ENCODE results near the gene PIEZO2. TPM values are rescaled to one million over a fixed set of nuclear protein-coding genes. Genes with fewer than 3 reads are reported as not detected.

Gene PIEZO2
- total RNA-seq, 2 experiments from 2014 or later: not detected

- Mint-ChIP-seq H3K27ac (no peak overlapping the region), H3K27me3 (no peaks in the 10 kb centered on the region), H3K36me3 (ENCODE audit: low read depth) (no peaks in the 10 kb centered on the region), H3K4me3 (no peak overlapping the region), H3K4me1 (no peaks in the 10 kb centered on the region), H3K9me3 (no peaks in the 10 kb centered on the region)
- ChIA-PET CTCF (no interaction called here), POLR2A (no interaction called here)
- DNase-seq: no peak
Observed at GRCh38 chr18:11115276-11115675, 34.1 kb downstream of the PIEZO2 start.

- no peaks in the 10 kb centered on the region for H3K9me3 Mint-ChIP-seq
- H3K4me1 Mint-ChIP-seq: no peaks in the 10 kb centered on the region
- H3K36me3 Mint-ChIP-seq (ENCODE audit: low read depth): no peaks in the 10 kb centered on the region
- no peaks in the 10 kb centered on the region for H3K27me3 Mint-ChIP-seq
- POLR2A ChIA-PET: no interaction called here
- H3K4me3 Mint-ChIP-seq: no peak overlapping the region
- CTCF ChIA-PET: interaction anchor here (0.9 kb wide), 1 partner anchor 21 kb away, joined by 3 read pairs; no protein-coding TSS in a partner anchor
- no peak overlapping the region for H3K27ac Mint-ChIP-seq
- DNase-seq: no peak
Observed at GRCh38 chr18:11114653-11115052, 34.7 kb downstream of the PIEZO2 start.

GRCh38 chr18:11113937-11114336, 35.4 kb downstream of the PIEZO2 start:
- no peaks in the 10 kb centered on the region for H3K9me3 Mint-ChIP-seq
- ChIA-PET POLR2A (no interaction called here), CTCF (interaction anchor here (0.9 kb wide), 1 partner anchor 21 kb away, joined by 3 read pairs; no protein-coding TSS in a partner anchor)
- H3K4me3 Mint-ChIP-seq: no peak overlapping the region
- H3K27me3 Mint-ChIP-seq: no peaks in the 10 kb centered on the region
- no peaks in the 10 kb centered on the region for H3K36me3 Mint-ChIP-seq (ENCODE audit: low read depth)
- no peak for DNase-seq
- H3K4me1 Mint-ChIP-seq: no peaks in the 10 kb centered on the region
- H3K27ac Mint-ChIP-seq: no peak overlapping the region

GRCh38 chr18:11113046-11113548, 36.3 kb downstream of the PIEZO2 start:
- DNase-seq: no peak
- no peak overlapping the region for H3K27ac Mint-ChIP-seq
- no peak overlapping the region for H3K4me3 Mint-ChIP-seq
- no peaks in the 10 kb centered on the region for H3K9me3 Mint-ChIP-seq
- ChIA-PET POLR2A (no interaction called here), CTCF (no interaction called here)
- H3K27me3 Mint-ChIP-seq: no peaks in the 10 kb centered on the region
- H3K36me3 Mint-ChIP-seq (ENCODE audit: low read depth): no peaks in the 10 kb centered on the region
- no peaks in the 10 kb centered on the region for H3K4me1 Mint-ChIP-seq

- POLR2A ChIA-PET: no interaction called here
- Mint-ChIP-seq H3K9me3 (no peaks in the 10 kb centered on the region), H3K27ac (no peak overlapping the region), H3K4me1 (no peaks in the 10 kb centered on the region), H3K36me3 (ENCODE audit: low read depth) (no peaks in the 10 kb centered on the region), H3K27me3 (no peaks in the 10 kb centered on the region), H3K4me3 (no peak overlapping the region)
- CTCF ChIA-PET: no interaction called here
- DNase-seq: no peak
Observed at GRCh38 chr18:11112286-11112685, 37.1 kb downstream of the PIEZO2 start.

DNA sequence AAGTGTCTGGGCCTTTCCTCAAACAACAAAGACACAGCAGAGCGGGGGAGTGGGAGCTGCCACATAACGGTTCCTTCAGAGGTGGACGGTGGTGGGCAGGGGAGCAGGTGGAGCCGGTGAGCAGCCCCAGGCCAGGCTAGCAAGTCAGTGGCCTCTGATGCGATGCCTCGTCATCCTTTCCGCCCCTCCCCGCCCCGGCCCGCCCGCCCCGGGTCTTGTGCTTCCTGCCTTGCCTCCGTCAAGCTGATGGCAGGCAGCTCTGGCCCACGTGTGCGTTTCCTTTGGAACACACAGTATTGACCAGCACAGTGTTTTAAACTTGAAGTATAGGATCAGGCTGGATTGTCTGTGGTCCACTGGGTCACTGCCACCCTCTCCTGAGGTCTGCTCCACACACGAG, 38.9 kb downstream of the PIEZO2 start:
- no peaks in the 10 kb centered on the region for H3K9me3 Mint-ChIP-seq
- CTCF ChIA-PET: no interaction called here
- H3K36me3 Mint-ChIP-seq (ENCODE audit: low read depth): no peaks in the 10 kb centered on the region
- POLR2A ChIA-PET: no interaction called here
- H3K27ac Mint-ChIP-seq: no peak overlapping the region
- DNase-seq: no peak
- H3K27me3 Mint-ChIP-seq: no peaks in the 10 kb centered on the region
- H3K4me1 Mint-ChIP-seq: no peaks in the 10 kb centered on the region
- no peak overlapping the region for H3K4me3 Mint-ChIP-seq

DNA sequence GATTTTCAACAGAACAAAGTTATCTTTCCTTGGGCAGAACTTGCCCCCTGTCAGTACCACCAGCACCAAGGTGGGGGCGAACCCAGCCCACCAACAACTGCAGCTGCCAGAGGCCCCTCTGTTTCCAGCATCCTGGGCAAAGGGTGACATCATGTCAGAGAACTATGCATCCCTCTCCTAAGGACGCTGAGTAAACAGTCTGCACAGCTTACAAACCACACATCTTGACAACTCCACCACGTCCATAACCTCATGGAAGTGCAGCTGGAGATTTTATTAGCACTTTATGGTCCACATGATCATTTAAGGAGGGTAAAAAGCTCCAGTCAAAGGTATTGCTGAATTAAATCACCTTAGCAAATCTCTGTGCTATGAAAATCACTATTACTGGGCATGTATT, 40.4 kb downstream of the PIEZO2 start:
- Mint-ChIP-seq H3K27ac (no peak overlapping the region), H3K27me3 (no peaks in the 10 kb centered on the region), H3K4me1 (no peaks in the 10 kb centered on the region), H3K4me3 (no peak overlapping the region), H3K9me3 (no peaks in the 10 kb centered on the region), H3K36me3 (ENCODE audit: low read depth) (no peaks in the 10 kb centered on the region)
- CTCF ChIA-PET: no interaction called here
- POLR2A ChIA-PET: no interaction called here
- DNase-seq: no peak

DNA sequence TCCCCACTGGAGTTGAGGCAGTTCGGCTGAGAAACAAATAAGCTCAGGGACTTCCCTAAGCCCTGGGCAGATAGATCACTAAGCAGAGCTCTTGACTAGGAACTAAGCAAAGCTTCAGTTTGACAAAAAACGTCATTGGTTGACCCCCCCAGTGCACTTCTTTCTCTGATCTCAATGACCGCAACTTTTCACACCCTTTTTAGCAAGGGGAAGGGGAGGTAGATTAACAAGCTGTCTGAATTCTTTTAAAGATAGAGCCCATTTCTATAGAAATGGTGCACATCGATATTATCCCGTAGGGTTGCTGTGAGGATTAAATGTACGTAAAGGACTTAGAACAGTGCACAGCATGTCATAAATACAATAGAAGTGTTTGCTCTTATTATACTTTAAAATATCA, 42.5 kb downstream of the PIEZO2 start:
- H3K27ac Mint-ChIP-seq: no peak overlapping the region
- POLR2A ChIA-PET: no interaction called here
- no peaks in the 10 kb centered on the region for H3K36me3 Mint-ChIP-seq (ENCODE audit: low read depth)
- H3K4me3 Mint-ChIP-seq: no peak overlapping the region
- DNase-seq: no peak
- no peaks in the 10 kb centered on the region for H3K9me3 Mint-ChIP-seq
- H3K4me1 Mint-ChIP-seq: no peaks in the 10 kb centered on the region
- CTCF ChIA-PET: no interaction called here
- no peaks in the 10 kb centered on the region for H3K27me3 Mint-ChIP-seq

DNA sequence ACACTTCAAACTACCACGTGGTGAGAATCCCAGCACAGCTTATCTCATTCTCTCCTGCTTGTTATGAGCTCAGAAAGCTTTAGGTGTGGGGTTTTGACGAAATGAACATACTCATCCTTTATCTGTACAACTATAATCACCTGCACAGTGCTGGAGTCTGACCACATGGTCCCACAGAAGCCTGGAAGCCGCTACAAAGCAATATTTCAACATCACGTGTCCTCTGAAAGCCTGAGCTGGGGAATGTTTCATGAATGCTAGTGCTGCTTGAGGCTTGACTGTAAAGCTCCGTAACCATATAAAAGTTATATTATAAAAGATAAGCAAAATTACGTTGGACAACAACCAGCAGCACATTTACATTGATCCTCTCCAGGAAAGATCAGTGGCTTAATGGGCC, 43.9 kb downstream of the PIEZO2 start:
- H3K4me1 Mint-ChIP-seq: no peaks in the 10 kb centered on the region
- CTCF ChIA-PET: interaction anchor here (1.2 kb wide), 1 partner anchor 16 kb away, joined by 3 read pairs; no protein-coding TSS in a partner anchor

DNA sequence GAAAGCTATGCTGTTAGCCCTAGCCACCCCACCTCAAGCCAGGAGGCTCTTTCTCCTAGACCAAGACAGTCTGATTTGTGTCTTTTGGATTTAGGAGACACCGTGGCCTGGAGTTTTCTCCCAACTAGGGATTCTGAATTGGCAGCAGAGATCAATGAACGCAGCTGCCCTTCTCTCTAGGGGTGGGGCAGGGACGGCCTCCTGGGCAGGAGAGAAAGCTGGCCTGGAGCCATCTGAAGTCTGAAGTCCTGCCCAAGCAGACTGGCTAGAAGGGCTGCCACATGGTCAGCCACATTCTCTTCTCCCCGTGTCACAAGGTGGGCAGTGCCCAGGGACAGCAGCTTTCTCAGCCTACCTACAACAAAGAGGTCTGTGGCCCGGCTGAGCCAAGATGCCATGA, 45.1 kb downstream of the PIEZO2 start:
- DNase-seq: no peak

More for the DNA sequence above, 43.9 kb downstream of the PIEZO2 start:
- no peaks in the 10 kb centered on the region for H3K9me3 Mint-ChIP-seq
- H3K36me3 Mint-ChIP-seq (ENCODE audit: low read depth): no peaks in the 10 kb centered on the region
- H3K4me3 Mint-ChIP-seq: no peak overlapping the region
- no peak overlapping the region for H3K27ac Mint-ChIP-seq
- no peak for DNase-seq
- H3K27me3 Mint-ChIP-seq: no peaks in the 10 kb centered on the region
- POLR2A ChIA-PET: no interaction called here

DNA sequence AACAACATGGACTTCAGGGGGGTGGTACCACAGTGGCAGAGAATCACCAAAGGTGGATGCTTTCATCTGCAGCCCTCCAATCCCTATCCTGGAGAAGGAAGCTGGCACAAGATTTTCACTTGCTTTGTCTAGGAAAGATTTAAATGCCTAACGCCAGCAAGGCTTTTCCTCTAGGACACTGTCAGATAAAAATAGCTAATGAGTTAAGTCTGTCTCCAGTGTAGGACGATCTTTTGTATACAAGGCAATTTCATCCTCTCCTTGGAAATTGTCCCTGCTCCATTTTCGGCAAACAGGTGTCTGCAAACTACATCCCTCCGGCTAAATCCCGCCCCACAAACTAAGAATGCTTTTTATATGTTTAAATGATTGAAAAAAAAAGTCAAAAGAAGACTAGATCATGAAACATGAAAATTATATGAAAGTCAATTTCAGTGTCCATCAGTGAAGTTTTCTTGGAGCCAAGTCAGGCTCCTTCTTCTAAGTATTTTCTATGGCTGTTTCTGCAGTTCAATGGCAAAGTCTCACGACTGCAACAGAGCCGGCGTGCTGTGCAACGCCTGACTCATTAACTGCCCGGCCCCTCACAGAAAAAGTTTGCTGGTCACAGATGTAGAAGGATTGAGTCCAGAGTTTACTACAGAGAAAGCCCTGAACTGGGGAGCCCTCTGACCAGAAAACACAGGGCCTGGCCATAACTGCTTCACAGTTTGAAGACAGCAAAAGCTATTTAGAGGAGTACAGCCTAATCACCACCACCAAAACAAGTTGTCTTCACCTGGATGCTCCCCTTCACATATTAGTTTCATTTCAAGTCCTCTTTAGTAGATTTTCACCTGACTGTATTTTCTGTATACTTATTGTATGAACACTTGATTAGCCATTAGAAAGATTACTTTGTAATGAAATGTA, 52.3 kb downstream of the PIEZO2 start:
- Mint-ChIP-seq H3K4me1 (no peaks in the 10 kb centered on the region), H3K36me3 (ENCODE audit: low read depth) (no peaks in the 10 kb centered on the region), H3K4me3 (no peak overlapping the region), H3K9me3 (no peaks in the 10 kb centered on the region), H3K27ac (no peak overlapping the region), H3K27me3 (no peaks in the 10 kb centered on the region)
- CTCF ChIA-PET: interaction anchor here (0.5 kb wide), 1 partner anchor 1586 kb away, joined by 5 read pairs; no protein-coding TSS in a partner anchor
- POLR2A ChIA-PET: no interaction called here
- no peak for DNase-seq

More for the DNA sequence above, 45.1 kb downstream of the PIEZO2 start:
- Mint-ChIP-seq H3K27ac (no peak overlapping the region), H3K27me3 (no peaks in the 10 kb centered on the region), H3K4me1 (no peaks in the 10 kb centered on the region), H3K9me3 (no peaks in the 10 kb centered on the region), H3K36me3 (ENCODE audit: low read depth) (no peaks in the 10 kb centered on the region), H3K4me3 (no peak overlapping the region)
- ChIA-PET POLR2A (no interaction called here), CTCF (no interaction called here)

- no peak for DNase-seq
- POLR2A ChIA-PET: no interaction called here
- H3K27me3 Mint-ChIP-seq: no peaks in the 10 kb centered on the region
- no peaks in the 10 kb centered on the region for H3K4me1 Mint-ChIP-seq
- no peak overlapping the region for H3K27ac Mint-ChIP-seq
- no peaks in the 10 kb centered on the region for H3K36me3 Mint-ChIP-seq (ENCODE audit: low read depth)
- no peaks in the 10 kb centered on the region for H3K9me3 Mint-ChIP-seq
- CTCF ChIA-PET: interaction anchor here (0.5 kb wide), 1 partner anchor 1586 kb away, joined by 5 read pairs; no protein-coding TSS in a partner anchor
- no peak overlapping the region for H3K4me3 Mint-ChIP-seq
Observed at GRCh38 chr18:11096411-11096810, 53.0 kb downstream of the PIEZO2 start.

DNA sequence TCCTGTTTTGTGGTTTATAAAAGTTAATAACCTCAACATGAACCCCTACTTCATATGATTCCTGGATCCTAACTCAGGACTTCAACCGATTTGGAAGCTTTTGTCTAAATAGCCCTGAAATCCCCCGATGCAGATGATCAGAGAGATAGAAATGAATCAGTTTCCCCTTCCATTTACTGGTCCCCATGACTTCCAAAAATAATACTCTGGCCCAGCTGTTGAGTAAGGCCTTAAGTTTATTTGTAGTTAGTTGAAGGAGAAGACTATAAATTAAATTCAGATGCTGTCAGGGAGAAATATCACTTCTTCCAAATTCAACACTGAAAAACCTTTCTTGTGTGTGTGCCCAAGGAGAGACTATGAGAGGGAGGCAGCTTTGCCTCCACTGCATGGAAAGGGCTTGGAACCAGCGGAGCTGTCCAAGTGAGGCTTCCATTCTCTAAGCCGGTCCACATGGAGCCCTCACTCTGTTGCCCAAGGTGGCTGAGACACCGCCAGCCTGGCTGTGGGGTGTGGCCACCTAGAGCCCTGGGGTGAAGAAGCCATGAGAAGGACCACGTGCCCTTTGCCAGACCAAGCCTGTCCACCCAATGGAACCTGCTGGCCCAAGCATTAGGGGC, 53.6 kb downstream of the PIEZO2 start:
- ChIA-PET POLR2A (no interaction called here), CTCF (no interaction called here)
- no peaks in the 10 kb centered on the region for H3K36me3 Mint-ChIP-seq (ENCODE audit: low read depth)
- H3K27me3 Mint-ChIP-seq: no peaks in the 10 kb centered on the region
- H3K27ac Mint-ChIP-seq: no peak overlapping the region
- H3K4me3 Mint-ChIP-seq: no peak overlapping the region
- H3K9me3 Mint-ChIP-seq: no peaks in the 10 kb centered on the region
- no peaks in the 10 kb centered on the region for H3K4me1 Mint-ChIP-seq
- no peak for DNase-seq
